LNCAP (cell line): Measurements from ENCODE around the gene NDST4.

Experiments used
- CTCF ChIP-seq: fragments of 450-650 bp; IDR thresholded peaks from 2 replicates; pipeline ENCODE4 v1.5.1; 2017; ENCODE audit warnings: mild to moderate bottlenecking

The NDST4 gene

GRCh38 chr4:115145393-115146160 is 32.2 kb upstream of the NDST4 start:
- no peak for TF ChIP-seq CTCF

- TF ChIP-seq CTCF, result no peak
Measured at GRCh38 chr4:115128037-115128436, 14.6 kb upstream of the NDST4 start.

- no peak for TF ChIP-seq CTCF
Measured at GRCh38 chr4:115126491-115126890, 13.1 kb upstream of the NDST4 start.

GRCh38 chr4:115121351-115122043 is 8.1 kb upstream of the NDST4 start:
- no peak for TF ChIP-seq CTCF

- TF ChIP-seq CTCF, result peak; percentile 29; the same call in 1 of the 2 replicates
Measured at GRCh38 chr4:115119804-115120352, 6.5 kb upstream of the NDST4 start.

GRCh38 chr4:115117651-115118050 is 4.2 kb upstream of the NDST4 start:
- no peak for TF ChIP-seq CTCF

- no peak for TF ChIP-seq CTCF
Measured at GRCh38 chr4:115110191-115111181, 2.9 kb downstream of the NDST4 start.
